ENCODE results near the gene ZPR1. TPM values are rescaled to one million over a fixed set of nuclear protein-coding genes. Genes with fewer than 3 reads are reported as not detected.

The ZPR1 gene
- total RNA-seq, 1 experiment from 2014 or later: 139 TPM

DNA sequence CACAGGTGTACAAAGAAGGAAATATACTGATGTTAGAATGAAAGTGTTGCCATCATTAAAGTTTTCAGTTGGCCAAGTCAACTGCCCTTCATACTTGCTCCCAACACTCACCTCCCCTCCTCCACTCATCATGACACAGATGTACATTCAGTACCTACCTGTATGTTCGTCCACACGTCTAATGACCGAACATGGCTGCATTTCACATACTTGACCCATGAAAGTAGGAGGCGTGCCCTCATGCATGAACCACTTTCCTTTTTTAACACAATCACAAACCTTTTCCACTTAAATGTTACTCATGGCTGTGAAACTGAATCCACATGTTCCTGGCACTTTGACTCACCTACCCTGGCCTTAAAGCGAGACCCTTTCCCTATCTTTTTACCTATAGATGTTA is 11.8 kb downstream of the ZPR1 start:
- intact Hi-C loops (cut with micrococcal nuclease; ENCODE audit: unreplicated experiment) (no loop called here), in situ Hi-C loops (cut with HindIII; ENCODE audit: low pct_unique_long_range_greater_than_20kb, low sequenced_read_pairs) (no loop called here)
- DNase-seq (ENCODE audit: low read depth, low spot score) (no peak), ATAC-seq (no peak)
- Histone ChIP-seq H3K4me3 (ENCODE audit: low read depth in 2 of 2, low read length in 2 of 2) (no peak overlapping the region), H3K27ac (ENCODE audit: low read length) (no peak overlapping the region), H3K4me1 (ENCODE audit: control insufficient read depth, insufficient read depth, low read length) (peaks cover 20% of the 10 kb centered on the region), H3K36me3 (ENCODE audit: control insufficient read depth, insufficient read depth, low read length) (peaks cover 27% of the 10 kb centered on the region), H3K27me3 (ENCODE audit: control insufficient read depth, insufficient read depth, low read length) (no peaks in the 10 kb centered on the region), H3K9me3 (ENCODE audit: control insufficient read depth, insufficient read depth, low read depth, low read length) (no peaks in the 10 kb centered on the region)
- BruUV-seq (replicated peaks): no TSS peak
- ChIA-PET POLR2A (interaction anchor here (0.7 kb wide), 2 partner anchors 37 to 47 kb away, joined by 6 to 8 read pairs; no protein-coding TSS in a partner anchor), CTCF (no interaction called here)
- TF ChIP-seq, protein P1, sequence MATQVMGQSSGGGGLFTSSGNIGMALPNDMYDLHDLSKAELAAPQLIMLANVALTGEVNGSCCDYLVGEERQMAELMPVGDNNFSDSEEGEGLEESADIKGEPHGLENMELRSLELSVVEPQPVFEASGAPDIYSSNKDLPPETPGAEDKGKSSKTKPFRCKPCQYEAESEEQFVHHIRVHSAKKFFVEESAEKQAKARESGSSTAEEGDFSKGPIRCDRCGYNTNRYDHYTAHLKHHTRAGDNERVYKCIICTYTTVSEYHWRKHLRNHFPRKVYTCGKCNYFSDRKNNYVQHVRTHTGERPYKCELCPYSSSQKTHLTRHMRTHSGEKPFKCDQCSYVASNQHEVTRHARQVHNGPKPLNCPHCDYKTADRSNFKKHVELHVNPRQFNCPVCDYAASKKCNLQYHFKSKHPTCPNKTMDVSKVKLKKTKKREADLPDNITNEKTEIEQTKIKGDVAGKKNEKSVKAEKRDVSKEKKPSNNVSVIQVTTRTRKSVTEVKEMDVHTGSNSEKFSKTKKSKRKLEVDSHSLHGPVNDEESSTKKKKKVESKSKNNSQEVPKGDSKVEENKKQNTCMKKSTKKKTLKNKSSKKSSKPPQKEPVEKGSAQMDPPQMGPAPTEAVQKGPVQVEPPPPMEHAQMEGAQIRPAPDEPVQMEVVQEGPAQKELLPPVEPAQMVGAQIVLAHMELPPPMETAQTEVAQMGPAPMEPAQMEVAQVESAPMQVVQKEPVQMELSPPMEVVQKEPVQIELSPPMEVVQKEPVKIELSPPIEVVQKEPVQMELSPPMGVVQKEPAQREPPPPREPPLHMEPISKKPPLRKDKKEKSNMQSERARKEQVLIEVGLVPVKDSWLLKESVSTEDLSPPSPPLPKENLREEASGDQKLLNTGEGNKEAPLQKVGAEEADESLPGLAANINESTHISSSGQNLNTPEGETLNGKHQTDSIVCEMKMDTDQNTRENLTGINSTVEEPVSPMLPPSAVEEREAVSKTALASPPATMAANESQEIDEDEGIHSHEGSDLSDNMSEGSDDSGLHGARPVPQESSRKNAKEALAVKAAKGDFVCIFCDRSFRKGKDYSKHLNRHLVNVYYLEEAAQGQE (IDR thresholded peaks at IDR 0.05; ENCODE audit: insufficient read depth in 1 of 2, low read depth in 2 of 2, low read length in 1 of 2): no peak
- peak; percentile 34; the same call in 1 of the 2 replicates for TF ChIP-seq POLR2AphosphoS5 (IDR thresholded peaks at IDR 0.05; ENCODE audit: low read depth, low read length)

DNA sequence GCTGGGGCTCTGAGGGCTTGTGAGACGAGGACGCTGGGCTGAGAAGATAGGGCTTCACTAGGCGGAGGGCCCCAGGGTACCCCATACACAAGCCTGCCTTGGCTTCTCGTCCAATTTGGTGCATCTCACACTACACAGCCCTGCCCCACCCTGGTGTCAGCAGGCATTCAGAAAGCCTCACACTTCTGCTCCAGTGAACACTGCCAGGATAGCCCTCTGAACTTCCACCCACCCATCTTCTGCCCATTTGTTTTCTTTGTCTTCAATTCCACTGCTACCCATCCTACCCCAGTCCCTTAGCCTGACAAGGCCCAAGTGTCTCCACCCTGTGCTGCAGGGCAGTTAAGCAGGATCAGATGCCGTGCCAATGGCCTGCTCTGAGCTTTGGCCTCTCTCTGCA is 13.2 kb downstream of the ZPR1 start:
- BruUV-seq (replicated peaks): no TSS peak
- intact Hi-C loops (cut with micrococcal nuclease; ENCODE audit: unreplicated experiment) (no loop called here), in situ Hi-C loops (cut with HindIII; ENCODE audit: low pct_unique_long_range_greater_than_20kb, low sequenced_read_pairs) (no loop called here)
- H3K4me1 ChIP-seq (ENCODE audit: control insufficient read depth, insufficient read depth, low read length): peaks cover 20% of the 10 kb centered on the region
- H3K36me3 ChIP-seq (ENCODE audit: control insufficient read depth, insufficient read depth, low read length): peaks cover 23% of the 10 kb centered on the region
- CTCF ChIA-PET: no interaction called here
- no peaks in the 10 kb centered on the region for H3K9me3 ChIP-seq (ENCODE audit: control insufficient read depth, insufficient read depth, low read depth, low read length)
- no peak for TF ChIP-seq POLR2AphosphoS5 (IDR thresholded peaks at IDR 0.05; ENCODE audit: low read depth, low read length)
- TF ChIP-seq SIN3A (IDR thresholded peaks at IDR 0.05; ENCODE audit: borderline replicate concordance, insufficient read depth, low read depth, low read length): no peak
- no peak for TF ChIP-seq TCF7L2 (IDR thresholded peaks at IDR 0.05; ENCODE audit: low read depth, low read length)
- TF ChIP-seq, protein P1 (IDR thresholded peaks at IDR 0.05; ENCODE audit: insufficient read depth in 1 of 2, low read depth in 2 of 2, low read length in 1 of 2): no peak
- TF ChIP-seq, protein P2, sequence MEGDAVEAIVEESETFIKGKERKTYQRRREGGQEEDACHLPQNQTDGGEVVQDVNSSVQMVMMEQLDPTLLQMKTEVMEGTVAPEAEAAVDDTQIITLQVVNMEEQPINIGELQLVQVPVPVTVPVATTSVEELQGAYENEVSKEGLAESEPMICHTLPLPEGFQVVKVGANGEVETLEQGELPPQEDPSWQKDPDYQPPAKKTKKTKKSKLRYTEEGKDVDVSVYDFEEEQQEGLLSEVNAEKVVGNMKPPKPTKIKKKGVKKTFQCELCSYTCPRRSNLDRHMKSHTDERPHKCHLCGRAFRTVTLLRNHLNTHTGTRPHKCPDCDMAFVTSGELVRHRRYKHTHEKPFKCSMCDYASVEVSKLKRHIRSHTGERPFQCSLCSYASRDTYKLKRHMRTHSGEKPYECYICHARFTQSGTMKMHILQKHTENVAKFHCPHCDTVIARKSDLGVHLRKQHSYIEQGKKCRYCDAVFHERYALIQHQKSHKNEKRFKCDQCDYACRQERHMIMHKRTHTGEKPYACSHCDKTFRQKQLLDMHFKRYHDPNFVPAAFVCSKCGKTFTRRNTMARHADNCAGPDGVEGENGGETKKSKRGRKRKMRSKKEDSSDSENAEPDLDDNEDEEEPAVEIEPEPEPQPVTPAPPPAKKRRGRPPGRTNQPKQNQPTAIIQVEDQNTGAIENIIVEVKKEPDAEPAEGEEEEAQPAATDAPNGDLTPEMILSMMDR (IDR thresholded peaks at IDR 0.05): no peak
- DNase-seq (ENCODE audit: low read depth, low spot score) (no peak), ATAC-seq (no peak)
- no peak overlapping the region for H3K4me3 ChIP-seq (ENCODE audit: low read depth in 2 of 2, low read length in 2 of 2)
- H3K27me3 ChIP-seq (ENCODE audit: control insufficient read depth, insufficient read depth, low read length): no peaks in the 10 kb centered on the region
- H3K27ac ChIP-seq (ENCODE audit: low read length): no peak overlapping the region
- POLR2A ChIA-PET: interaction anchor here (0.6 kb wide), 1 partner anchor 14 kb away, joined by 3 read pairs; no protein-coding TSS in a partner anchor

Measured in Panc1 (cell line).